ENCODE data around the gene SLC35F1.

- no peak for TF ChIP-seq CTCF (IDR thresholded peaks at IDR 0.05; ENCODE audit: low read depth, low read length)
- no peak for TF ChIP-seq EZH2phosphoT487 (IDR thresholded peaks at IDR 0.05; ENCODE audit: low read depth)
These were observed 9.4 kb downstream of the SLC35F1 start for GRCh38 chr6:117916483-117916882.
